Activated naive CD4-positive, alpha-beta T cell (primary cell): ENCODE results near the gene R3HDM4.

ENCODE experiments used
- DNase-seq, 4 experiments: peaks; one replicate each; lab custom pipeline; 2025; lab: John Stamatoyannopoulos, UW

R3HDM4 gene

DNA sequence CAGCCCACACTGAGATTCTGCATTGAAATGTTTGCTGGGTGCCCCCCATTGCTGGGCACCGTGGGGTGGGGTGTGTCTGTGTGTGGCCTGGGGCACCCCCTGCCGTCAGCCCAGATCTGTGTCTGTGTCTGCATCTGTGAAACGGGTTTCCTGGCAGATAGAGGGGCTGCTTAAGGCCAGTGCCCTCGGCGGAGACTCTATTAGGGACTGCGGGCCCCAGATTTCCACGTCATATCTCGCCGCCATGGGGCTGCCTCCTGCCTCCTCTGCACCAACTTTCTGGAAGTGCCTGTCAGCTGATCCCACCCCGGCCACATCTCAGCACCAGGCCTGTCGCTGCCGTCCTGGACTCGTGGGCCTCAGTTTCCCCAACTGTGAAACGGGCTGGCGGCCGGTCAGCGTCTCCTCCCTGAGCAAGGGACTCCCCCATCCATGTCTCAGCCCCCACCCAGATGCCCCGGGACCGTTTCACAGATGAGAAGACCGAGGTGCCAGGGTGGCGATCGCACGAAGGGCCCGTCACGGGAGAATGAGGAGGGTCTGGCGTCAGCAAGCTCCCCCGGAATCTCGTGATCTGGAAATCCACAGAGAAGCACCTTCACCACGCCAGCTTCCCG is 34.2 kb upstream of the R3HDM4 start:
- no peak for DNase-seq

DNA sequence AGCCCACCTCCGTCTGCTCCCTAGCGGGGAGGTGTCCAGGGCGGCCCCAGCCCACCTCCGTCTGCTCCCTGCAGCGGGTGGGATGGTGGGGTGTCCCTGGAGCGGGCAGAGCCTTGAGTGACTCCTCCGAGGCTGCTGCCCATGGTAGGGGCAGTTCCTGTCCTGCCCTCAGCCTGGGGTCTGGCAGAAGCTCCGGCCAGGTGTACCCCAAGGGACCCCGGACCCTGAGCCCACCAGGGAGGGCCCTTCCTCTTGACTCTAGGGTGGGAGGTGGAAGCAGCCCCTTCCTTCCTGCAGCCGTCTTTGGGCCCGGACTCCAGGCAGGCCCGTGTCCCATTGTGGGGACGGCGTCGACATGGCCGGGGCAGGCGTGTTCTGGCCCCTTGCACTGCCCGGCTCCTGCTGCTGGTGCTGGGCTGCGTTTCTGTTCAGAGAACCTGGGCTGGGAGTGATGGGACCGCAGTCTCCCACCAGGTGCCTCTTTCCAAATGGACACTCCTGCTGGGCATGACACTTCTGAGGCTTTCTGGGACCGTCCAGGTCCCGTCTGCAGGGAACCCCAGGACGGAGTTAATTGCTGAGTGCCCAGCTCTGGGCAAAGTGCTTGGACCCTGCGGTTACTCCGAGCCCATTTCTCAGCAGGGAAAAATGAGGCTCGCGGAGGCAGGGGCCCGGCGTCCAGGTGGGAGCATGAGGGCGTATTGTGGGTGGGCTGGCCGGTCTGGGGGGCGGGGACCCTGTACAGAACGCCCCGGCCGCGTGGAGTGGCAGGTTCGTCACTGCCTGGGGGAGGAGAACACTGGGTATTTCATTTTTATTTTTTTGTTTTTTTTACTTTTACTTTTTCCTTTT is 32.6 kb upstream of the R3HDM4 start:
- no peak for DNase-seq

DNA sequence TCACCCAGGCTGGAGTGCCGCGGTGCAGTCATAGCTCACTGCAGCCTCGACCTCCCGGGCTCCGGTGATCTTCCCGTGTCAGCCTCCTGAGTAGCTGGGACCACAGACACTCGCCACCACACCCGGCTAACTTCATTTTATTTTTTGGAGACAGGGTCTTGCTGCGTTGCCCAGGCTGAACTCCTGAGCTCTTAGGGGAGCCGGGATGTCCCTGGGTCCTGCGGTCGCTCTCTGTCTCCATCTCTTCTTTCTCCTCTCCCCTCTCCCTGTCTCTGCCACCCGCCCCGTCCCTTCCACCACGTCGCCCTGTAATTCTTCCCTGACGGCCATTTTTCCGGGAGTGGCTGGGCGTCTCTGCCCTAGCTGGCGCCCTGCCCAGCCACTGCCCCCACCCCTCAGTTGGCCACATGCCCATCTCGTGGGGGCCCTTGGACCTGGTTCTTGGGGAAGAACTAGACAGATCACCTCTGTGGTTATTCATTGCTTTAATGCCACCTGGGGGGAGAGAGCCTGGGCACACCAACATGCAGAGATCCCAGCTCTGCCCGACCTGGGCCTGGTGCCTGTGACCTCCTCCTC is 31.7 kb upstream of the R3HDM4 start:
- no peak for DNase-seq

DNA sequence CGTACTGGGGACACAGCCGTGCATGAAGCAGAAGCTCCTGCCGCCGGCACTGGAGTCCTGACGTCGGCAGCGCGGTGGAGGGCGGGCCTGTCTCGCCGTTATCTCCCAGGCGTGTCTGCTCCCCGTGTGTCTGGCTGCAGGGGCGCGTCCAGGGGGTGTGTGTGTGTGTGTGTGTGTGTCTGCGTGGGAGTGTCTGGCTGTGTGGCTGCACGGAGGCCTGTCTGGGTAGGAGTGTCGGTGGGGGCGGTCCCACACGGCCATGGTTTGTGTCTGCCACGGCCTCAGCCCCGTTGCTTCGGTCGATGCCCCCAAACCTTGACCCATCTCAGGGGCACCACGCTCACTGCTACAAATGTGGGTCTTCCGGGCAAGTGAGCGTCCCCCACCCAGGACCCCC is 31.1 kb upstream of the R3HDM4 start:
- DNase-seq = no peak

DNA sequence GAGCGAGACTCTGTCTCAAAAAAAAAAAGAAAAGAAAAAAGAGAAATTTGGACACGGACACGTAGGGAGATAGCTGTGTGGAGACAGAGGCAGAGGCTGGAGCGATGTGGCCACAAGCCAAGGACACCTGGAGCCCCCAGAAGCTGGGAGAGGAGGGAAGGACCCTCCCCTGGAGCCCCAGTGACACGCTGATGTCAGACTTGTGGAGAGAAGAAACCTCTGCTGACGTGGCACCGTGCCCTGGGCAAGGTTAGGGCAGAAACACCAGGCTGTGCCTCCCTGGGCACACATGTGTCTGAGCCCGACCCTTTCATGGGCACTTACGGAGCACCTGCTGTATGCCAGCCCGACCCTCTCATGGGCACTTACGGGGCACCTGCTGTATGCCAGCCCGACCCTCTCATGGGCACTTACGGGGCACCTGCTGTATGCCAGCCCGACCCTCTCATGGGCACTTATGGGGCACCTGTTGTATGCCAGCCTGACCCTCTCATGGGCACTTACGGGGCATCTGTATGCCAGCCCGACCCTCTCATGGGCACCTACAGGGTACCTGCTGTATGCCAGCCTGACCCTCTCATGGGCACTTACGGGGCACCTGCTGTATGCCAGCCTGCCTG is 30.6 kb upstream of the R3HDM4 start:
- DNase-seq = no peak

DNA sequence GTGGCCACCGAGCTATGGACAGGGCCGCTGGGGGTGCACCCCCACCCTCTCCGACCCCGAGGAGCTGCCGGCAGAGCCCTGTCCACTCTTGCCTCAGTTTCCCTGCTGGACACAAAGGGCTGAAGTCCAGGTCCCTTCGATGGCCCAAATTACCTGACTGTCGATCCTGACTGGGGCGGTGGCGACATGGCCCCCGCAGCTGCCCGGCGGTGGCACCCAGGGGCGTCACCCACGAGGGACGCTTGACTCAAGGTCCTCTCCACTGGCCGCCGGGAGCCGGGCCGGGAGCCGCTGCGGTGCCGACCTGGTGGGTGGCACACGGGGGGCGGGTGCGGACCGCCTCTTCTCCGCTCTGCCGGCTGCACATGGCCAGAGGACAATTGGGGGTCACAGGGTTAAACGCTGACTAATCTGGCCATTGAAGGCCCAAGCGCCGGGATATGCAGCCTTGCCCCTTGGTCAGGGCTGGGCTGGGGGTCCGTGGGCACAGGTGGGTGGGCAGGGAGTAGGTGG is 29.2 kb upstream of the R3HDM4 start:
- no peak for DNase-seq

DNA sequence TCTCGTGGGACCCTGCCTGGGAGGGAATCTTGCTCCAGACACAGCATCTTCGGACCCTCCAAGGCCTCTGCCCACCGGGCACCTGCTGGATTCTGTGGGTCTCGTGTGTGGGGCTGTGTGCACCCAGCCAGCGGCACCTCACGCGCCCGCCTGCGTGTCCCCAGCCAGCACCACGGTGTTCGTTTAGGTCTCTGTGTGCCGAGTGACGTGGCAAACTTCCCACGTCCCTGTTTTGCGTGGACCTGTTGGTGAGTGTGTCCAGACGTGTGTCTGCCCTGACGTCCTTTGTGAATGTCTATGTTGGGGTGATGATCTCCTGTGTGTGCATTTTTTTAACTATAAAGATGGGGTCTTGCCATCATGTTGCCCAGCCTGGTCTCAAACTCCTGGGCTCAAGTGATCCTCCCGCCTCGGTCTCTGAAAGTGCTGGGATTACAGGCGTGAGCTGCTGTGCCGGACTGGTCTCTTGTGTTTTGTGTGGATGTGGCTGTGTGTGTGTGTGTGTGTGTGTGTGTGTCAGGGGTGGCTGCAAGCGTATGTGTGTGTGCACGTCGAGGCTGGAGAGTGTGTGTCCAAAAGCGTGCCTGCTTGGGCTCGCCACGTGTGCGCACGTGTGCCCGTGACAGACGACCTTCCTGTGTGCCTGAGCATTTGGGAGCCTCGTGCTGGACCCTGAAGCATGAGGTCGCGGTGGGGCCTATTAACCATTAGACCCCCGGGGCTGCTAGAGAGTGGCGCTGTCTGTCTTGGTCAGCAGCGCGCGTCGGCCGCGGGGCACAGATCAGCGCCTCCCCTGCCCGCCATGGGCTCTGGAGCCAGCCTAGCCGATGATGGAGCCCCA is 28.5 kb upstream of the R3HDM4 start:
- no peak for DNase-seq

DNA sequence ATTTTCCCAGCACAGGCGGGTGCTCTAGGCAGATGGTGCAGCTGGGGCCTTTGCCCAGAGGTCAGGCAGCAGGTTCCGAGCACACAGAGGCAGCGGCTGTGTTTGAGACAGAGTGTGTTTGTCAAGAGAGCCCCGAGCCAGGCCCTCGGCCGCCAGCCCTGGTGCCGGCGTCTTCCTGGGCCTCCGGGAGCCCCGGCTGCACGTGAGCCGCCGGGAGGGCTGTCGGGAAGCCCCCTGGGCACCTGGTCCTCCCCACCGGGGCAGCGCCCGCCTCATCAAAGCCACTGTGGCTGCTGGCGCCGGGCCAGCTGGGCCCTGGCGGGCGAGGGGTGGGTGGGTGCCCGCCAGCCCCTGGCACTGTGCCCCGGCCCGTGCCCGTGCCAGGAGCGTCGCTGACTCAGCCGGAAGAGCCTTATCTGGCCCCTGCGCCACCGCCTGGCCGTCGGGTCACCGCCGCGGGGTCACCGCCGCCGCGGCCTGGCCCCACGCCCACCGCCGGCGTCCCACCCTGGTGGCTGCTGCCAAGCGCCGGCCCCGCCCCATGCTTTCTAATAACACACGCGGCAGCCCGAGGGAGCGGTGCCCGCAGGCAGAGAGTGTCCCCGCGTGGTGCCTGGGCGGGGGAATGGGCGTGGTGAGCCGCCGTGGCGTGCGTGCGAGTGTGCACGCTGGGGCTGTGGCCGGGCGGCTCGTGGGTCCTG is 27.7 kb upstream of the R3HDM4 start:
- peak in 2 of 4 experiments; percentile 55 to 63 for DNase-seq

DNA sequence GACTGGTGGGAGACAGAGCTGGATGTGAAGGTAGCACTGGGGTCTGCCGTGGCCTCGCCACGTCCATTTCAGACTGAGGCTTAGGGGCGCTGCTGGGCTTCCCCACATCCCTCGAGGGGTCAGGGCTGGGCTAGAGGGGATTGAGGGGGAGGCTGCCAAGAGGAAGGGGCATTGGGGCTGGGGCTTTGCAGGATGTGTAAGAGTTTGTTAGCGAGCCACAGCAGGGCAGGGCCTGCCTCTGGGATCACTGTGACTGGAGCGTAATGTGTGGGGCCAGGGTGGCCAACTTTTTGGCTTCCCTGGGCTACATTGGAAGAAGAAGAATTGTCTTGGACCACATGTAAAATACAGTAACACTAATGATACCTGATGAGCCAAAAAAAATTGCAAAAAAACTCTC is 26.9 kb upstream of the R3HDM4 start:
- no peak for DNase-seq

DNA sequence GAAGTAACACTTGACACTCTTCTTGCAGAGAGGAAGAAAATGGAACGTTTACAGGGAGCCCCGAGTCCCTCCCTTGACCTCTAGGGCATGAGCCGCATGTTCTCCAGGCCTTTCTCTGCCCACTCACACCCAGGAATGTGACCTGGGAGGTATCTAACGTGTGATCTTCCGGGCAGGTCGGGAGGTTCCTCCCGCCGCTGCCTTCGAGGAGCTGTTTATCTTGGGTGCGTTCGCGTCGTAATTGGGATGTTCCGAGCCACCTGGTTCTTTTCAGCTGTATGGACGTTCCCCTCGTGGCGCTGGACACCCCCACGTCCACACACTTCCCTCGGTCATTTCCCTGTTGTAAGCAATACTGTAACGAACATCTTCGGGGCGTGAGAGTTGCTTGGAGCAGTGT is 26.4 kb upstream of the R3HDM4 start:
- no peak for DNase-seq

DNA sequence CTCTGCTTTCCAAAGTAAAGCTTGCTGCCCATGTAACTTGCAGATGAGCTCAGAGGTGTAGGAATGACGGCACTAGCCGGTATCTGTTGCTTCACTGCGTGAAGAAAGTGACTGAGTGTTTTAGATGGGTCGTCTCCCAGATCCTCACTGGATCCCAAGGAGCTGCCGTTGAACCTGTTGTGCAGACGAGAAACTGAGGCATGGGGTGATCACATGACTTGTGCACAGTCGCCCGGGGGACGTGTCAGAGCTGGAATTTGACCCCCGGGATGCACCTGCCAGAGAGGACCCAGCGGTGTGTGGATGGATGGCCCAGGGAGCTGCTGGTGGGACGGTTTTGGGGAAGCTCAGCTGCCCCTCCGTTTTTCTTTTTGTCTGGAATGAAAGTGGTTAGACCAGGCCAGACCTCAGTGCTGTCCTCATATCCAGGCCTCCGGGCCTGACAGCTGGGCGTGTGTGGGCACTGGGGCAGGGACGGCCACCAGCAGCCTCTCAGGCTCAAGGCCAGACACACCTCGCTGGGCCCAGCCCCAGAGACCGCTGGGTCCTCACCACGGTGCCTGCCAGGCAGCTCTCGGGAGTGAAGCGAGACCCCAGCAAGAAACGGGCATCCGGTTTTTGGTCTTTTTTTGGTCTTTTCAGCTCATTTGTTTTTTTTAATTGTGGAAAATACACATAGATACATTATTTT is 25.4 kb upstream of the R3HDM4 start:
- DNase-seq = no peak

DNA sequence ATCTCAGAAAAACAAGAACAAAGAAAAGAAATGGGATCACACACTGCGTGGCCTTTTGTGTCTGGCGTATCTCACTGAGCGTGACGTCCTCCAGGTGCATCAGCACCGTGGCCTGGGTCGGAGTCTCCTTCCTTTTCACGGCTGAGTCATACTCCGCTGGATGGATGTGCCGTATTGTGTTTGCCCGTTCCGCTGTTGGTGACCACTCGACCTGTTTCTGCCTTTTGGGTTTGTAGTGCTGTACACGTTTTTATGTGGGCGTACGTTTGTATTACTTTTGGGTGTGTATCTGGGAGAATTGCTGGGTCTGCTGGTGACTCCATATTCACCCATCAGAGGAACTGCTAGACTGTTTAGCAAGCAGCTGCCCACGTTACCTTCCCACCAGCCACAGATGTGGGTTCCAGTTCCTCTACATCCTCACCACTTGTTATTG is 24.3 kb upstream of the R3HDM4 start:
- peak in 1 of 4 experiments; percentile 16 for DNase-seq

DNA sequence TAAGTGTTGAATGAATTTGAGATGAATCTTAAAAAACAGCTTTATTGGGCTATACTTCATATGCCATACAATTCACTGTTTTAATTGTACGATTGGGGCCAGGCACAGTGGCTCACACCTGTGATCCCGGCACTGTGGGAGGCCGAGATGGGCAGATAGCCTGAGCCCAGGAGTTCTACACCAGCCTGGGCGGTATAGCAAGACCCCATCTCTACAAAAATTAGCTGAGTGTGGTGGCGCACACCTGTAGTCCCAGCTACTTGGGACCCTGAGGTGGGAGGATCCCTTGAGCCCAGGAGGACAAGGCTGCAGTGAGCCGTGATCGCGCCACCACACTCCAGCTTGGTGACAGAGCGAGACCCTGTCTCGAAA is 23.1 kb upstream of the R3HDM4 start:
- DNase-seq = no peak

DNA sequence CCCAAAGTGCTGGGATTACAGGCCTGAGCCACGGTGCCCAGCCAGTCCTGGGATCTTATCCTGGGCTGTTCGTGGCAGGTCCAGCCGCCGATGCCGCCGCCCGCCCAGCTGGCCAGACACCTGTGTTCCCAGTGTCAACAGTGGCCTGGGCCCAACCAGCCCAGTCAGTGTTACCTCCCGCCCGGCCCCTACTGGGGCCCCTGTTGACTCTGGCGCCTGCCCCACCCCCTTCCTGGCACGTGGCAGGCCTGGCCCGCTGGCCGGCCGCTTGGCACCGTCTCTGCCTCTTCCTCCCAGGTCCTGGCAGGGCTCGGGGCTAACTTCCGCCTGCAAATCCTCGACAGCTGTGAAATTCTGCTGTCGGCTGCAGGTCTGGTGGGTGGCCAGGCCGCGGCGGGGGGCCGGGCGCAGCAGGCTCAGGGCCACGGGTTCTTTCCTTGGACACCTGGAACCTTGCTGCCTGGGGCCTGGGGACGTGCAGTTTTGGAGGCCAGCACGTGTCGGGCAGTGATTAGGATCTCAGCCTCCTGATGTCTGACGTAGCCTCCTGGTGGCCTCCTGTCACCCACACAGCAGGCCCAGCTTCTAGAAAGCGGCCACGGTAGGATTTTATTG is 22.0 kb upstream of the R3HDM4 start:
- DNase-seq = no peak

DNA sequence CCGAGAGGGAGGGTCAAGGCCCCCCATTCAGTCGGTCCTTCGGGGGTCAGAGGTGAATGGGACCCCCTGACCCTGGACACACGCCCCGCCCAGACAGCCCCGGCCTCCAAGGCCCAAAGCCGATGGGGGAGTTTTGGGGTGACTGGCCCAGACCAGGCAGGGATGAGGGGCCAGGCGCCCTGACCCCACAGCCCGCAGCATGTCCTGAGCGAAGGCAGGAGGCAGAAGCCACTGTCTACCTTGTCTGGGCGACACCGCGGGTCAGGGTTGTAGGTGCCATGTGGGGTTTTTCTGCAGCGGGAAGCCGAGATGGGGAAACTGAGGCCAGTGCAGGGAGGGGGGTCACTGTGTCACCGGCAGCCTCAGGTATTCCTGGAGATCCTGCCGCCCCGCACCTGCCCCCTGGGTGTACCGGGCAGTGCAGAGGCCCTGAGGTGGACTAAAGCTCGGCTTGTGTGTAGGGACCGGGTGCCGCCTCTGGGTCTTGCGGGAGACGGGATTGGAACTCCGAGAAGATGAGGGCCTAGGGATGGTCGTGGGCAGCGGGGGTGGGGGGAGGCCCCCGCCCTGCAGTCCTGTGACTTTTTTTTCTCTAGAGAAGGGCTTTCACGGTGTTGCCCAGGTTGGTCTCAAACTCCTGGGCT is 21.3 kb upstream of the R3HDM4 start:
- no peak for DNase-seq

DNA sequence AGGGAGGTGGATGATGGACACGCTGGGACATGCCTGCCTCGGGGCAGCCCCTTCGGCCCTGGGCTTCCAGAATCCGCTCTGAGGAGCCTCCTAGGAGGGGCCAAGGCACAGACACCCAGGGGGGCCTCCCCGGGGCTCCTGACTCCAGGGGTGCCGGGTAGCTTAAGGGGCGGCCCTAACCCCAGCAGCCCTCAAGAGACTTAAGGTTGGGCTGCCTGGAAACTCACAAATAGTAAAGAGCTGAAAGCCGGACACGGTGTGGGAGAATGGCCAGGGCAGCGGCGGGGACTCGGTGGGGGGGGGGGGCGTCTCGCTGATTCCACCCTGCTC is 20.5 kb upstream of the R3HDM4 start:
- DNase-seq = no peak

DNA sequence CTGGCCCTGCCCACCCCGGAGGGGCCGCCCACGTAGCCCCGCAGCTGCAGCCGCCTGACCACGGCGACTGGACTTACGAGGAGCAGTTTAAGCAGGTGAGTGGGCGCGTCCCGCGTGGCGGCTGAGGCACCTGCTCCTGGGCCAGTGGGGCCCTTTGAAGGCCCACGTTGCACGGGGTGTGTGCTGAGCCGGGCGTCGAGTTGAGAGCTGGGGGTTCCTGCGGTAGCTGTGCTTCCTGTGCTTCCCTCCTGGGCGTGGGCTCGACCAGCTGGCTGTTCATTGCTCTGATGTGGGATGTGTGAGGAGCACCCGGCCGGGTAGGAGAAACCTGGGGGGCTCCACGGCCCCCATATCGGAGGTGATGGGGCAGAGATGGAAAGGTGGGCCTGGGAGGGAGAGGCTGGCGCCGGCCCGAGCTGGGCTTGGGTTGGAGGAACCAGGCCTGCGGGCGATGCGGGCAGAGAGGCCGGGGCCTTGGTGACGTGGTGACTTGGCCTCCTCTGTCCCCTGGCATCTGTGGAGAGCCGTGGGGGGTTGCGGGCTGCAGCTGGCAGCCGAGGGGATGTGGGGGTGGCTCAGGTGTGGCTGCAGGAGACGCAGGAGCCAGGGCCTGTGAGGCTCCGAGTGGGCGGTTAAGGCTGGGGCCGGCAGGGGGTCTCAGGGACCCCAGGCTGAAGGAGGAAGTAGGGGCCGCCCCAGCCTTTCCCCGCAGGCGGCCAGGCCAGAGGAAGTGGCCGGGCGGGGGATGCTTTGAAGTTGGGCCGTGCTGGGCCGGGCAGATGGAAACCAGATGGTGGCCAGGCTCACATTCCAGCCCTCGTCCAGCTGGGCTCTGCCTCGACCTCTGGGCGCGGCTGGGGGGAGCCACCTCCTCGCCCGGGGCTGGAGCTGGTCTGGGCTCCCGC is 19.9 kb upstream of the R3HDM4 start:
- peak in 2 of 4 experiments; percentile 24 to 40 for DNase-seq

DNA sequence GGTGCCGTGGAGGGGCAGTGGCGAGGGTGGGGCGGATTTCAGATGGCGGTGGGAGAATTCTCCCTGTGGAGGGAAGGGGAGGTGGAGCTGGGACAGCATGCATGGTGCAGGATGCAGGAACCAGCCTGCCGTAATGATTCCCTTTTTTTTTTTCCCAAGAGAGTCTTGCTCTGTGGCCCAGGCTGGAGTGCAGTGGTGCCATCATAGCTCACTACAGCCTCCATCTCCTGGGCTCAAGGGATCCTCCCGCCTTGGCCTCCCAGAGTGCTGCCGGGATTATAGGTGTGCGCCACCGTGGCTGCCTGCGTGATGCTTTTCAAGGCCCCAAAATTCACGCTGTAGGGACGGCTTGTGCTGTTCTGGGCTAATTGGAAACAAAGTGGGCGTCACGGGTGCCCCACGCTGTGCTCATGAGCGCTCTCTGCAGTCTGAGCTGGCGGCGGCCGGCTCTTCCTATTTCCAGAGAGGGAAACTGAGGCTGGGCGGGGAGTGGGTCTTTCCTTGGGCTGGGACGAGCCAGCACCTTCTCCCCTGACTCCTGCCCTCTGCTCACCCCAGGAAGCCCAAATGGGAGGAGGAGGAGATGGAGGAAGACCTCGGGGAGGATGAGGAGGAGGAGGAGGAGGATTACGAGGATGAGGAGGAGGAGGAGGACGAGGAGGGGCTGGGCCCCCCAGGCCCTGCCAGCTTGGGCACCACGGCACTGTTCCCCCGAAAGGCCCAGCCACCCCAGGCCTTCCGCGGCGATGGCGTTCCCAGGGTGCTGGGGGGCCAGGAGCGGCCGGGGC is 19.0 kb upstream of the R3HDM4 start:
- DNase-seq = no peak
